Adrenal gland (tissue), 12 donors: Measurements from ENCODE around the gene HDAC4. TPM values are rescaled to one million over a fixed set of nuclear protein-coding genes. Genes with fewer than 3 reads are reported as not detected.

Experiments used
- DNase-seq, 7 donors: peaks; one replicate each; pipeline ENCODE4 v3.0.0-alpha.2; 2019 to 2020
- H3K27ac ChIP-seq, 5 donors: fragments of 200-600 bp; sonication (generic) in 4 of 5; 1 replicate in 3 of 5; 2 replicates in 2 of 5; pipeline versions ENCODE4 v1.5.1 to v1.8.0; 2016 to 2020; ENCODE audit warnings: mild to moderate bottlenecking in 1 of 5
- H3K27me3 ChIP-seq: fragments of 200-600 bp; 2 replicates; pipeline ENCODE4 v1.8.0; 2021
- H3K36me3 ChIP-seq, 2 donors: fragments of 200-600 bp; replicated peaks in 1 of 2; 1 replicate in 1 of 2; 2 replicates in 1 of 2; pipeline versions ENCODE4 v1.5.1 to v1.8.0; 2018 to 2022
- H3K4me1 ChIP-seq, 2 donors: fragments of 200-600 bp; replicated peaks in 1 of 2; 1 replicate in 1 of 2; 2 replicates in 1 of 2; pipeline versions ENCODE4 v1.5.1 to v1.8.0; 2018 to 2021
- H3K4me3 ChIP-seq, 4 donors: fragments of 200-600 bp; sonication (generic) in 3 of 4; one replicate each; pipeline ENCODE4 v1.5.1; 2016 to 2018
- H3K9me3 ChIP-seq, 3 donors: fragments of 200-600 bp; sonication (generic) in 1 of 3; replicated peaks in 1 of 3; 1 replicate in 2 of 3; 2 replicates in 1 of 3; pipeline versions ENCODE4 v1.5.1 to v1.8.0; 2016 to 2021
- CTCF ChIP-seq, 6 experiments: fragments of 450-650 bp in 4 of 6; fragments of 200-600 bp in 2 of 6; sonication (generic) in 1 of 6; IDR thresholded peaks; 1 replicate in 5 of 6; 2 replicates in 1 of 6; pipeline versions ENCODE4 v1.5.1 to v1.8.0; 2016 to 2021; ENCODE audit warnings: antibody characterized with exemption in 6 of 6, mild to moderate bottlenecking in 2 of 6, moderate library complexity in 1 of 6
- POLR2A ChIP-seq, 2 donors: fragments of 450-650 bp; IDR thresholded peaks; one replicate each; pipeline ENCODE4 v1.6.1; 2017; ENCODE audit warnings: antibody characterized with exemption in 2 of 2, mild to moderate bottlenecking in 2 of 2, moderate library complexity in 1 of 2
- WGBS, 4 donors: extraction: QIAGEN DNeasy Blood & Tissue Kit in 2 of 4; methylation state at CpG; one replicate each; pipeline versions ENCODE4 v1.1.5 to v1.1.7; 2013 to 2017; 5-methylcytosine and 5-hydroxymethylcytosine counted together
- intact Hi-C, 2 donors: fragments of 100-400 bp; cut with DNase I; formaldehyde crosslinking; loops; one replicate each; pipeline versions ENCODE4 v1.14.1 to v1.15.0; 2022 to 2023
- polyA plus RNA-seq, 3 donors: library from polyadenylated mRNA; stranded (reverse); fragments of 200-250 nt in 2 of 3; fragments of 350-450 nt in 1 of 3; fragmentation: Illumina TruSeq in 1 of 3; extraction: RNeasy Lipid Tissue Mini Kit (QIAGEN cat#74804) in 1 of 3; gene quantifications; one replicate each; pipeline ENCODE4 v1.2.3, GENCODE V29; 2013 to 2014
- total RNA-seq, 9 donors: library from RNA; depleted of rRNA in 4 of 9; stranded (reverse); fragments of >200 nt in 4 of 9; fragments of 120-200 nt in 1 of 9; fragmentation: NEBNext Ultra II Directional in 1 of 9; extraction: Animal tissue kit (Norgen Biotek cat#: 25700) in 1 of 9; gene quantifications; one replicate each; pipeline versions ENCODE4 v1.1.0 to v1.2.4, GENCODE V29; 2013 to 2023
- donor health status: healthy with polysubstance abuse.
- donor health status: Bipolar disorder and iron deficiency.
- donor health status: DM: yes; HTN: yes; CAD: no.
- donor health status: DM: no; HTN: no; CAD: no.
- donor health status: DM: no; HTN: no; CAD: no.
- donor health status: DM: yes; HTN: yes; CAD: no.

Gene HDAC4
- total and polyA plus RNA-seq, 12 donors = 8.3 to 88.9 (median 28.7) TPM

GRCh38 chr2:239302808-239303557 lies 97.8 kb downstream of the HDAC4 start:
- no peak for TF ChIP-seq CTCF (IDR thresholded peaks at IDR 0.05)
- TF ChIP-seq POLR2A (IDR thresholded peaks at IDR 0.05) = no peak
- Histone ChIP-seq H3K27me3 (no peaks in the 10 kb centered on the region), H3K27ac (peak overlapping the region in 3 of 5 donors; percentile 35 to 88 (median 59)), H3K4me3 (no peak overlapping the region), H3K9me3 (no peaks in the 10 kb centered on the region), H3K36me3 (no peaks in the 10 kb centered on the region), H3K4me1 (peaks cover 15 to 74% of the 10 kb centered on the region in 2 donors)
- 84 to 88% (median 86%) methylated on average over 18 to 28 of the region's 28 CpGs for WGBS, 4 donors
- intact Hi-C loops = loop anchor here in 1 of 2 donors (10.0 kb wide), 1 partner anchor 92 kb away; no protein-coding TSS in a partner anchor
- DNase-seq = peak in 3 of 7 donors; percentile 25 to 61 (median 32)

DNA sequence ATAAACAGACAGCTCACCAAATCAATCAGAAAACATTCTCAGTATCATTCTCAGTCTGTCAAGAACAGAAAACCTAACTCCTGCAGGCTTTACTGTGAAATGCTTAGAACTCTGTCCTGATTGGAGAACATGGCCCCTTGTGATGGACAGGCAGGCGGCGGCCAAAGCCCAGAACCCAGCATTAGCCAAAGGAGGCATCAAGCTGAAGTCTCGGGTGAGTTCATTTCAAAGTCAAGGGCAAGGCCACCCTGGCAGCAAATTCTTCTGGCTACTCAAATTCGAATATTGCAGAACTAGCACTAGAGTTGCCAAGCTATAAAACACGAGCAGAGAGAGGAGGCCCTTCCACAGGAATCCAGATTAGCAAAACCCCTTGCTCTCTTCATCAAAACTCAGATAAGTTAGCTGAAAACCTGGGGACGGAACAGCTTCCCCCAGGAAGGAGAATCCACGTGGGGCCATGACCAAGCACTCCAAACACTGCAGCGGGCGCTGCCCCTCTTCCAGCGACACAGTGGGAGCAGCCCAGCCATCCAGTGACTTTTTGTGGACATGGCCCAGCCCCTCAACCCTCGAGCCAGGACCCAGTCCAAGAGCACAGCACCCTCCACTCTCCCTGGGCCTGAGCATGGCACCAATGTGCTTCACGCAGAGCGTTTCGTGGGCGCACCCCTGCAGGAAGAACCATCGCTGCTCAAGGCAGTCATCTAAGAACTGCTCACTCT lies 98.6 kb downstream of the HDAC4 start:
- Histone ChIP-seq H3K27me3 (no peaks in the 10 kb centered on the region), H3K4me1 (peaks cover 14 to 74% of the 10 kb centered on the region in 2 donors), H3K9me3 (no peaks in the 10 kb centered on the region), H3K27ac (peak overlapping the region in 4 of 5 donors; percentile 0 to 88 (median 47)), H3K36me3 (no peaks in the 10 kb centered on the region), H3K4me3 (no peak overlapping the region)
- DNase-seq = peak in 6 of 7 donors; percentile 74 to 93 (median 84)
- intact Hi-C loops = loop anchor here in 1 of 2 donors (10.0 kb wide), 1 partner anchor 93 kb away; no protein-coding TSS in a partner anchor
- TF ChIP-seq CTCF (IDR thresholded peaks at IDR 0.05) = no peak
- no peak for TF ChIP-seq POLR2A (IDR thresholded peaks at IDR 0.05)
- WGBS, 4 donors = 61 to 70% (median 65%) methylated on average over 15 to 16 of the region's 16 CpGs

DNA sequence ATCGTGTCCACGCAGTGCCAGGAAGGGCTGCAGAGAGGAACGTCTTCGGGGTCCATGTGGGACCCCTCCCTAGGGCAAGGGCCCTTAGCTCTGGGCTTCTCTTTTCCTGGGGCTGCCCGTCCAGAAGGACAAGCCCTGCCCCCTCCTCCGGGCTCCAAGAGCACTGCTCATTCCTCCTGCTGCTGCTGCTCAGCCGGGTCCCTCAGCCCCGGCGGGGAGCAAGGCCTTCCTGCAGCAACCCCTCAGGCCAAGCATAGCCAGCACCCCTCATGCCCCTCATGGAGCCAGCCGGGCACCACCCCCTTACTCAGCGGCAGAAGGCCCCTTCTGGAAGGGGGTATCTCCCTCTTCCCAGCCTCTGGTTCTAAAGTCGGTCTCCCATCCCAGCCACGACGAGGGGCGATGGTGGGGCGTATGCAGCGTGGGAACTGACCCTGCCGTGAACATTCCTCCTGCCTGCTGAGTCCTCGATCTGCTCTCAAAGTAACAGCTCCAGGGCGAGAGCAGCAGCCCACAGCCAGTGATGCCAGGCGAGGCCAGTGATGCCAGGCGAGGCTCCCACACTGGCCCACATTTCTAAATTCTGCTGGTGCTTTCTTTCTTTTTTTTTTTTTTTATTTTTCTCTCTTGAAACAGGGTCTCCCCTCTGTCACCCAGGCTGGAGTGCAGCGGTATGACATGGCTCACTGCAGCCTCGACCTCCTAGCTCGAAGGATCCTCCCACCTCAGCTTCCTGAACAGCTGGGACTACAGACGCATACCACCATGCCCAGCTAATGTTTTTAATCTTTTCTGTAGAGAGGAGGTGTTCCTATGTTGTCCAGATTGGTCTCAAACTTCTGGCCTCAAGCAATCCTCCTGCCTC lies 99.7 kb downstream of the HDAC4 start:
- peak overlapping the region in 4 of 5 donors; percentile 0 to 88 (median 54) for H3K27ac ChIP-seq
- no peak for TF ChIP-seq POLR2A (IDR thresholded peaks at IDR 0.05)
- TF ChIP-seq CTCF (IDR thresholded peaks at IDR 0.05) = no peak
- no peaks in the 10 kb centered on the region for H3K27me3 ChIP-seq
- H3K4me1 ChIP-seq = peaks cover 21 to 78% of the 10 kb centered on the region in 2 donors
- no peaks in the 10 kb centered on the region for H3K36me3 ChIP-seq
- whole genome bisulfite sequencing, 4 donors = 82 to 94% (median 88%) methylated on average over 20 to 26 of the region's 26 CpGs
- peak in 3 of 7 donors; percentile 7 to 51 (median 13) for DNase-seq
- no peak overlapping the region for H3K4me3 ChIP-seq
- no peaks in the 10 kb centered on the region for H3K9me3 ChIP-seq
- intact Hi-C loops = loop anchor here in 1 of 2 donors (10.0 kb wide), 1 partner anchor 94 kb away; no protein-coding TSS in a partner anchor
